Mammary epithelial cell (primary cell): ENCODE data around the gene TSPAN2.

ENCODE experiments used
- EZH2 ChIP-seq: IDR thresholded peaks from 2 replicates; pipeline ENCODE4 v1.6.1; 2012; ENCODE audit warnings: low read length, inconsistent platforms, borderline replicate concordance
- TF ChIP-seq, protein P1 (sequence below), 2 donors: IDR thresholded peaks in 1 of 2; conservative IDR thresholded peaks in 1 of 2; 2 replicates each; pipeline ENCODE4 v1.5.1; 2011 to 2012; ENCODE audit warnings: inconsistent platforms in 2 of 2, low read length in 2 of 2, mild to moderate bottlenecking in 2 of 2, control low read depth in 1 of 2, low read depth in 1 of 2; ENCODE audit not compliant: insufficient read depth in 1 of 2; ENCODE audit errors: extremely low read depth in 1 of 2

DNA sequence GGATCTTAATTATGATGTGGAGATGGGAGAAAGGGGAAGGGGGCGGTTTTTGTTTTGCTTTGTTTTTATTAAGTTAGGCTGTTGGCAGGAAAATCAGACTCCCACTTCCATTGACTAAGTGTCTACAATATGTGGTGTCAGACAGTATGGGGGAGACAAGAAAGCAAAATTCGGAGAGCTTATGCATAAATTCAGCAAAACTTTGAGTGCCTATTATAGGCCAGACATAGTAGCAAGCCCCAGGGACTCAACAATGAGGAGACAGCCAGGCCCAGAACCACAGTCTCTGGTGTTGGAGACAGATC lies 835 bp upstream of the TSPAN2 start:
- TF ChIP-seq, protein P1, sequence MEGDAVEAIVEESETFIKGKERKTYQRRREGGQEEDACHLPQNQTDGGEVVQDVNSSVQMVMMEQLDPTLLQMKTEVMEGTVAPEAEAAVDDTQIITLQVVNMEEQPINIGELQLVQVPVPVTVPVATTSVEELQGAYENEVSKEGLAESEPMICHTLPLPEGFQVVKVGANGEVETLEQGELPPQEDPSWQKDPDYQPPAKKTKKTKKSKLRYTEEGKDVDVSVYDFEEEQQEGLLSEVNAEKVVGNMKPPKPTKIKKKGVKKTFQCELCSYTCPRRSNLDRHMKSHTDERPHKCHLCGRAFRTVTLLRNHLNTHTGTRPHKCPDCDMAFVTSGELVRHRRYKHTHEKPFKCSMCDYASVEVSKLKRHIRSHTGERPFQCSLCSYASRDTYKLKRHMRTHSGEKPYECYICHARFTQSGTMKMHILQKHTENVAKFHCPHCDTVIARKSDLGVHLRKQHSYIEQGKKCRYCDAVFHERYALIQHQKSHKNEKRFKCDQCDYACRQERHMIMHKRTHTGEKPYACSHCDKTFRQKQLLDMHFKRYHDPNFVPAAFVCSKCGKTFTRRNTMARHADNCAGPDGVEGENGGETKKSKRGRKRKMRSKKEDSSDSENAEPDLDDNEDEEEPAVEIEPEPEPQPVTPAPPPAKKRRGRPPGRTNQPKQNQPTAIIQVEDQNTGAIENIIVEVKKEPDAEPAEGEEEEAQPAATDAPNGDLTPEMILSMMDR (conservative IDR thresholded peaks at IDR 0.05 in 1 of 2, IDR thresholded peaks at IDR 0.05 in 1 of 2; ENCODE audit: extremely low read depth in 1 of 2, insufficient read depth in 1 of 2, low read depth in 1 of 2, low read length in 2 of 2), result no peak
- TF ChIP-seq EZH2, result no peak
